GM10248 (cell line): Measurements from ENCODE around the gene FANCC.

Experiments
- CTCF ChIA-PET: fragments of 300-600 bp; sonication (Branson Sonifier 250); formaldehyde crosslinking; extraction: SDS; loops from one replicate; lab custom pipeline; 2021; ENCODE audit warnings: antibody characterized with exemption; lab: Yijun Ruan, JAX
- POLR2A ChIA-PET: fragments of 350-650 bp; sonication (Branson Sonifier 250); formaldehyde crosslinking; extraction: SDS; loops from one replicate; lab custom pipeline; 2020; ENCODE audit warnings: antibody characterized with exemption; lab: Yijun Ruan, JAX
- DNase-seq: peaks from one replicate; pipeline ENCODE4 v3.0.0; 2012; ENCODE audit errors: extremely low spot score
- TF ChIP-seq, protein P1 (sequence below): IDR thresholded peaks from 2 replicates; pipeline ENCODE4 v1.5.1; 2012; ENCODE audit warnings: mild to moderate bottlenecking, low read depth; ENCODE audit errors: extremely low read depth, missing control alignments, control extremely low read depth

The FANCC gene

DNA sequence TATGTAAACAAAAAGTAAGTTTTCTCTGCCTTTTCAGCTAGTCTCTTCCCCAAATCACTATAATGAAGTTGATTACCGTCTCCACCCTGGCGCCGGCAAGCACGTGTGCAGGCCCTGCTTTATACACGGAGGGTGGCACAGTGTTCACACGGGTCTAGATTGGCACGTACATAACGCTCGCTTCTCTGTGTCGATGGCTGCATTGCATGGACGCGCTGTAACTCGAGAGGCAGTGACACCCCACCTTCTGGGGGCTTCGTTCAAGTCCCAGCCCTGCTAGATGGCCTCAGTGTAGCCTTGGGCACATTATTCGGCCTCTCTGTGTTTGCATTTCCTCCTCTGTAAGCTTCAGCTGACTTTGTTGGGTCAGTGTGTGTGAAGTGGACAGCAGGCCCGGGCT, 223.9 kb downstream of the FANCC start:
- CTCF ChIA-PET: interaction anchor here (1.2 to 1.9 kb wide), 3 partner anchors 25 to 174 kb away, joined by 3 to 6 read pairs (median 5); no protein-coding TSS in a partner anchor
- TF ChIP-seq, protein P1, sequence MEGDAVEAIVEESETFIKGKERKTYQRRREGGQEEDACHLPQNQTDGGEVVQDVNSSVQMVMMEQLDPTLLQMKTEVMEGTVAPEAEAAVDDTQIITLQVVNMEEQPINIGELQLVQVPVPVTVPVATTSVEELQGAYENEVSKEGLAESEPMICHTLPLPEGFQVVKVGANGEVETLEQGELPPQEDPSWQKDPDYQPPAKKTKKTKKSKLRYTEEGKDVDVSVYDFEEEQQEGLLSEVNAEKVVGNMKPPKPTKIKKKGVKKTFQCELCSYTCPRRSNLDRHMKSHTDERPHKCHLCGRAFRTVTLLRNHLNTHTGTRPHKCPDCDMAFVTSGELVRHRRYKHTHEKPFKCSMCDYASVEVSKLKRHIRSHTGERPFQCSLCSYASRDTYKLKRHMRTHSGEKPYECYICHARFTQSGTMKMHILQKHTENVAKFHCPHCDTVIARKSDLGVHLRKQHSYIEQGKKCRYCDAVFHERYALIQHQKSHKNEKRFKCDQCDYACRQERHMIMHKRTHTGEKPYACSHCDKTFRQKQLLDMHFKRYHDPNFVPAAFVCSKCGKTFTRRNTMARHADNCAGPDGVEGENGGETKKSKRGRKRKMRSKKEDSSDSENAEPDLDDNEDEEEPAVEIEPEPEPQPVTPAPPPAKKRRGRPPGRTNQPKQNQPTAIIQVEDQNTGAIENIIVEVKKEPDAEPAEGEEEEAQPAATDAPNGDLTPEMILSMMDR: no peak
- POLR2A ChIA-PET: no interaction called here
- DNase-seq: no peak

DNA sequence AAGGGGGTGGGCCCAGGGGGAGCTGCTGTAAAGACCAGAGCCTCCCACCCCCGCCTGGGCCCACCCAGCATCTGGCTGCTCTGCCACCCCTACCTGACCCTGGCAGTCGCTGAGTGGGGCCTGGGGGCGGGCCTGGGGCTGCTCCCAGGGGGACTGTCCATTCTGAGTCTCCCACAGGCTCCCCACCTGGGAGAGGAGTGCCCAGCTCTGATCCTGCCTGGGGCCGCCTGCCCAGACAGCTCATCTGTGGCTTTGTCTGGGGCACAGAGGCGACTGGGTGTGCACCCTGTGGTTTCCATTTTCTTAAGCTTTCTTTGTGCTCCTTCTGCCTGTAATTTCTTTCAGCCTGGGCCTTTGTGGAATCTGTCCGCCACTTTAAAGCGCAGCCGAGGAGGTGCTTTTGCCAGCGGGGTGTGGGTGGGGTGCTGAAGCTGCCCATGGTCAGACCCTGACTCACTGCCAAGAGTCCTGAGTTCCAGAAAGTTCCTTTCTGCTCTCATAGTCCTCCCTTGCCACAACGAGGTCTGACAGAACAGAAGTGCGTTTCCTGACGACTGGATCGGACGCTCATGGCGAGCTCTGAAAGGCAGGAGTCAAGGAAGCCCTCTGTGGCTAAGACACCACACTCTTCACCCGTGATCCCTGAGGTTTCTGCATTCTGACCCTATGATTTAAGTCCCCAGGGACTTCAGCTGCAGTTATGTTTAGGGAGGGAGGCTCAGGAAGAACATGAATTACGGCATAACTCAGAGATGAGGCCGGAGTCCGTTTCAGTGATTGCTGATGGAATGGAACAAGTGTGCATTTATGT, 225.0 kb downstream of the FANCC start:
- POLR2A ChIA-PET: no interaction called here
- CTCF ChIA-PET: interaction anchor here (1.0 to 1.9 kb wide), 4 partner anchors 26 to 411 kb away, joined by 3 to 6 read pairs (median 4); no protein-coding TSS in a partner anchor
- TF ChIP-seq, protein P1: no peak
- DNase-seq: no peak

DNA sequence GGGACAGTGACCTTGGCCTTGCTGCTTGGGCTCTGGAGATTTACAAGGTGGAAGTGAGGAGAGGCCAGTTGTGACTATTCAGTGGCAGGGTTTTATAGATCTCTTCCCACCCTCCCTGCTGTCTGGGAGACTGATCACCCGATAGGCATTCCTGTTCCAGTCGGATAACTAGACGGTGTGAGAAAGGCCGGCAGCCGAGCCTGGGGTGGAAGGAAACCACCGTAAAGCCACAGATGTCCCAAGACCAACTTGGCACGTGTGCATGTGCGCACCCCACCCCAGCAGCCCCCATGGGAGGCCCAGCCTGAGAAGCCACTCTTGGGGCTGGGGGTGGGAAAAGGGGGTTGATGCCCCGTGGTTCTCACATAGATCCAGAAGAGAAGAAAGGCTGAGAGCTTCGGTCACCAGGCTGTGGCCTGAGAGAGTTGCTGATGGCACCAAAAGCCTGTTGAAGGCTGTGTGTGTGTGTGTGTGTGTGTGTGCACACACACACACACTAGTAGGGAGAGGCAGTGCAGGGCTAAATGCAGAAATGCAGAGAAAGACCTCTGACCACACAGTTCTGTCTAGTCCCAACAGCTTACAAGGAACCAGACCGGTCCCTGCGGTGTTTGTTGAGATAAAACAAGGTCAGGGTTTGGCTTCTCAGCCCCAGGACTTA, 225.8 kb downstream of the FANCC start:
- CTCF ChIA-PET: interaction anchor here (1.0 to 1.9 kb wide), 3 partner anchors 27 to 411 kb away, joined by 4 to 6 read pairs (median 5); no protein-coding TSS in a partner anchor
- no peak for DNase-seq
- TF ChIP-seq, protein P1: no peak
- POLR2A ChIA-PET: no interaction called here

DNA sequence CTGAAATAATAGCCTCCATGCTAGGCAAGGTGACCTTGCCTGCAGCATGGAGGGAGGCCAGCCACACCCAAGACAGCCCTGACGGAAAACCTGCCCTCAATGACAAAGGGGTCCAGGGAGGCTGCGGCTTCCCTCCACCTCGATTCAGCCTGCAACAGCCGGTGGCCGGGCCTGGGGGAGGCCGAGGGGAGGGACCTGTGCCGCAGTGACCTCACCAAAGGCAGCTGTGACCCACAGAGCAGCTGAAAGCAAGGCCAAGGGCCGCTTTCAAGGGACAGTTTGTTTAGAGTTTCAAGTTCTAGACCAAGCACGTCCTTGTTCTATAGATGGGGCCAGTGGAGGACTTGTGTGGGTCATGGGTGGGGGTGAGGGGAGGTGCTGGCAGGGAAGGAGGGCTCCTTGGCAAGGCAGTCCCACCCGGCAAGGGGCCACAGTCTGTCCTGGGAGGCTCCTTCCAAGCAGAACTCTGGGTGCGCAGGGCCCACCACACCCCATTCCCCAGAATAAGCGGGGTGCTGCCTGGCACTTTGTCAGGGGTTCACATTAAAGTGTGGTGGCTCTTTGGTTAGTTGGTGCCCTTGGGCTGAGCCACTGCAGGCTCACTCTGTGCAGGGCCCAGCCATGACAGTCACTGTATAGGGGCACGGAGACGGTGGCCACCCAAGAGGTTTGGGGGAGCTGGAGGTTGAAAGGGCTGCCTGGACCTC, 226.5 kb downstream of the FANCC start:
- TF ChIP-seq, protein P1: no peak
- POLR2A ChIA-PET: no interaction called here
- CTCF ChIA-PET: no interaction called here
- no peak for DNase-seq

DNA sequence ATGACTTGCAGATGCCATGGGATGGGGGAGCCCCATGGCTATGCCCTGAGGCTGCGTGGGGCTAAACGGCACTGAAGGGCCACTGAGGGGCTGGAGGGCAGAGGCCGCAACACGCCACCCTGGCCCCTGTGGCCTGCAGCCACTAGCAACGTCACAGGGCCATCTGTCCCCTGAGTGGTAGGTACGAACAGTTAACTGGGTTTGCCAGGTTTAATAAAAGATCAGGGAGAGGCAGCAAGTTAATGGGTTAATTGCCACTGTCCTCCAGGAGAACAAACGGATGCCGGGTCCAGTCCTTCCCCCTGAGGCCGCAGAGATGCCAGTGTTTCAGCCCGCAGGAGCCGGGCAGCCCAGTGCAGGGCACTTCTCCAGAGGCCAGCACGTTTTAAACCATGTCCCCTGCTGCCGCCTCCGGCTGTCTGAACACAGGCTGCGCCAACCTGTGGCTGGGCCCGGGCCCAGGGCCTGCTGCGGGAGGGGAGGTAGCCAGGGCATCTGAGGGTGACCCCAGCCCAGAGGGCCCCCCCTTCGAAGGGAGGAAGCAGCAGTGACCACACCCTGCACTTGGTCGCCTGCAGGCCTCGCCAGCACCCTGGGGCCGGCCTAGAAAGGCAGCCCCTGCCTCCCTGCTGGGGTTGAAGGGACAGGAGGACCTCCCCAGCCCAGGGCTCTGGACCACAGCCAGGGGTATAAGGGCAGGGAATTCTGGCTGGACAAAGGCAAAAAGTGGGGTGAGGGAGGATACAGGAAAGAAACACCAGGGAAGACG, 227.3 kb downstream of the FANCC start:
- TF ChIP-seq, protein P1: no peak
- DNase-seq: no peak
- ChIA-PET CTCF (no interaction called here), POLR2A (no interaction called here)
